Aorta (tissue), 5 donors: Measurements from ENCODE around the gene IQSEC3. TPM values are rescaled to one million over a fixed set of nuclear protein-coding genes. Genes with fewer than 3 reads are reported as not detected.

Source experiments
- ATAC-seq: fragments of 200-7000 bp; cut with Tn5 transposase; one replicate; pipeline ENCODE4 v1.9.1; 2022; ENCODE audit warnings: moderate library complexity; ENCODE audit not compliant: low FRiP score
- DNase-seq, 2 donors: peaks; one replicate each; pipeline ENCODE4 v3.0.0-alpha.2; 2020
- H3K27ac ChIP-seq, 2 donors: one replicate each; pipeline ENCODE4 v1.5.1; 2013; ENCODE audit warnings: low read length in 2 of 2, mild to moderate bottlenecking in 2 of 2, moderate library complexity in 2 of 2, control low read depth in 1 of 2, inconsistent platforms in 1 of 2, low read depth in 1 of 2
- H3K27me3 ChIP-seq, 2 donors: one replicate each; pipeline ENCODE4 v1.6.1; 2013; ENCODE audit warnings: control low read depth in 1 of 2, low read length in 1 of 2, mild to moderate bottlenecking in 1 of 2, moderate library complexity in 1 of 2; ENCODE audit not compliant: insufficient read depth in 2 of 2, control insufficient read depth in 1 of 2
- H3K36me3 ChIP-seq, 2 donors: one replicate each; pipeline ENCODE4 v1.6.1; 2013; ENCODE audit warnings: control low read depth in 1 of 2, low read length in 1 of 2, mild to moderate bottlenecking in 1 of 2; ENCODE audit not compliant: insufficient read depth in 2 of 2, control insufficient read depth in 1 of 2
- H3K4me1 ChIP-seq, 2 donors: one replicate each; pipeline ENCODE4 v1.6.1; 2013; ENCODE audit warnings: low read length in 2 of 2, control low read depth in 1 of 2, mild to moderate bottlenecking in 1 of 2, moderate library complexity in 1 of 2; ENCODE audit not compliant: insufficient read depth in 2 of 2, control insufficient read depth in 1 of 2
- H3K4me3 ChIP-seq, 2 donors: one replicate each; pipeline ENCODE4 v1.5.1; 2013; ENCODE audit warnings: low read length in 2 of 2, control low read depth in 1 of 2, mild to moderate bottlenecking in 1 of 2
- H3K9me3 ChIP-seq: one replicate; pipeline ENCODE4 v1.6.1; 2013; ENCODE audit warnings: mild to moderate bottlenecking, low read length; ENCODE audit not compliant: control insufficient read depth
- WGBS, 2 donors: extraction: QIAGEN DNeasy Blood & Tissue Kit; methylation state at CpG; one replicate each; pipeline ENCODE4 v1.1.7; 2013; 5-methylcytosine and 5-hydroxymethylcytosine counted together
- intact Hi-C, 2 donors: fragments of 100-400 bp; cut with DNase I; formaldehyde crosslinking; loops; one replicate each; pipeline versions ENCODE4 v1.14.2 to v1.15.0; 2022
- polyA plus RNA-seq, 2 donors: library from polyadenylated mRNA; stranded (reverse); fragments of 200-250 nt; gene quantifications; one replicate each; pipeline ENCODE4 v1.2.3, GENCODE V29; 2013
- total RNA-seq, 2 donors: library from RNA; stranded (reverse); fragmentation: NEBNext Ultra II Directional; extraction: Animal tissue kit (Norgen Biotek cat#: 25700); gene quantifications; one replicate each; pipeline ENCODE4 v1.2.1, GENCODE V29; 2021
- donor health status: healthy with polysubstance abuse.
- donor health status: Bipolar disorder and iron deficiency.
- donor health status: DM: no; HTN: no; CAD: no.
- donor health status: DM: no; HTN: no; CAD: no.
- donor health status: DM: yes; HTN: yes; CAD: no.

The IQSEC3 gene
- total and polyA plus RNA-seq, 4 donors: 0.15 to 6.4 (median 3.0) TPM; not detected in 1

- H3K4me1 ChIP-seq: no peaks in the 10 kb centered on the region
- 11 to 15% methylated on average over 11 to 12 of the region's 12 CpGs for WGBS, 2 donors
- no peaks in the 10 kb centered on the region for H3K36me3 ChIP-seq
- no peaks in the 10 kb centered on the region for H3K9me3 ChIP-seq
- H3K4me3 ChIP-seq: no peak overlapping the region
- no peaks in the 10 kb centered on the region for H3K27me3 ChIP-seq
- intact Hi-C loops: no loop called here
- no peak for DNase-seq
- no peak for ATAC-seq
- H3K27ac ChIP-seq: no peak overlapping the region
Observed at GRCh38 chr12:98924-99352, 32.4 kb downstream of the IQSEC3 start.

- no peaks in the 10 kb centered on the region for H3K9me3 ChIP-seq
- no peak overlapping the region for H3K27ac ChIP-seq
- H3K36me3 ChIP-seq: no peaks in the 10 kb centered on the region
- WGBS, 2 donors: 17 to 18% methylated on average over 13 of the region's 13 CpGs
- H3K27me3 ChIP-seq: no peaks in the 10 kb centered on the region
- intact Hi-C loops: no loop called here
- no peaks in the 10 kb centered on the region for H3K4me1 ChIP-seq
- H3K4me3 ChIP-seq: no peak overlapping the region
- no peak for DNase-seq
- ATAC-seq: no peak
Observed at GRCh38 chr12:99605-100004, 33.0 kb downstream of the IQSEC3 start.

- no peak for DNase-seq
- Histone ChIP-seq H3K27me3 (no peaks in the 10 kb centered on the region), H3K4me3 (no peak overlapping the region), H3K27ac (no peak overlapping the region), H3K9me3 (no peaks in the 10 kb centered on the region), H3K4me1 (no peaks in the 10 kb centered on the region), H3K36me3 (no peaks in the 10 kb centered on the region)
- WGBS, 2 donors: 76 to 80% methylated on average over 15 of the region's 15 CpGs
- ATAC-seq: no peak
- intact Hi-C loops: no loop called here
Observed at GRCh38 chr12:101969-102878, 35.7 kb downstream of the IQSEC3 start.

GRCh38 chr12:102879-103168 is 36.3 kb downstream of the IQSEC3 start:
- WGBS, 2 donors: 51 to 62% methylated on average over 7 of the region's 7 CpGs
- DNase-seq (no peak), ATAC-seq (no peak)
- no peak overlapping the region for H3K27ac ChIP-seq
- no peaks in the 10 kb centered on the region for H3K9me3 ChIP-seq
- no peak overlapping the region for H3K4me3 ChIP-seq
- no peaks in the 10 kb centered on the region for H3K36me3 ChIP-seq
- no peaks in the 10 kb centered on the region for H3K27me3 ChIP-seq
- no peaks in the 10 kb centered on the region for H3K4me1 ChIP-seq
- intact Hi-C loops: no loop called here

GRCh38 chr12:103169-103981 is 36.8 kb downstream of the IQSEC3 start:
- intact Hi-C loops: no loop called here
- H3K36me3 ChIP-seq: no peaks in the 10 kb centered on the region
- H3K4me1 ChIP-seq: no peaks in the 10 kb centered on the region
- DNase-seq: no peak
- WGBS, 2 donors: 65 to 75% methylated on average over 13 to 18 of the region's 19 CpGs
- no peaks in the 10 kb centered on the region for H3K27me3 ChIP-seq
- H3K9me3 ChIP-seq: no peaks in the 10 kb centered on the region
- no peak overlapping the region for H3K4me3 ChIP-seq
- ATAC-seq: no peak
- H3K27ac ChIP-seq: no peak overlapping the region

- no peaks in the 10 kb centered on the region for H3K27me3 ChIP-seq
- no peak for DNase-seq
- intact Hi-C loops: no loop called here
Observed at GRCh38 chr12:104551-105081, 38.0 kb downstream of the IQSEC3 start.

GRCh38 chr12:105696-106095 is 39.1 kb downstream of the IQSEC3 start:
- H3K9me3 ChIP-seq: no peaks in the 10 kb centered on the region
- no peaks in the 10 kb centered on the region for H3K36me3 ChIP-seq
- H3K27me3 ChIP-seq: no peaks in the 10 kb centered on the region
- WGBS, 2 donors: 77 to 80% methylated on average over 4 of the region's 4 CpGs
- H3K4me1 ChIP-seq: no peaks in the 10 kb centered on the region
- no peak for ATAC-seq
- no peak overlapping the region for H3K4me3 ChIP-seq
- no peak overlapping the region for H3K27ac ChIP-seq
- intact Hi-C loops: no loop called here
- no peak for DNase-seq

More at GRCh38 chr12:104551-105081, 38.0 kb downstream of the IQSEC3 start:
- 29 to 46% methylated on average over 40 of the region's 40 CpGs for WGBS, 2 donors
- no peak for ATAC-seq
- Histone ChIP-seq H3K4me3 (no peak overlapping the region), H3K9me3 (no peaks in the 10 kb centered on the region), H3K27ac (no peak overlapping the region), H3K36me3 (no peaks in the 10 kb centered on the region), H3K4me1 (no peaks in the 10 kb centered on the region)

GRCh38 chr12:106118-106591 is 39.6 kb downstream of the IQSEC3 start:
- Histone ChIP-seq H3K36me3 (no peaks in the 10 kb centered on the region), H3K4me3 (no peak overlapping the region), H3K27ac (no peak overlapping the region), H3K4me1 (no peaks in the 10 kb centered on the region), H3K27me3 (no peaks in the 10 kb centered on the region), H3K9me3 (no peaks in the 10 kb centered on the region)
- WGBS, 2 donors: 60 to 70% methylated on average over 5 of the region's 5 CpGs
- ATAC-seq (no peak), DNase-seq (peak in 1 of 2 donors; percentile 11)
- intact Hi-C loops: no loop called here
